DMS79 treated with DMSO at 0.1 percent for 48 hours (cell line): ENCODE data around the gene CTCF.

Source experiments
- DNase-seq: peaks from one replicate; lab custom pipeline; 2025; lab: John Stamatoyannopoulos, UW

Gene CTCF

GRCh38 chr16:67666559-67667452 lies 104.5 kb downstream of the CTCF start, which contains the start of the genes C16orf86 and ENKD1:
C16orf86 (plus strand) TSS chr16:67666814; CDS start chr16:67666971, 157 bp downstream.
ENKD1 (minus strand) TSS chr16:67666750; CDS start chr16:67666442, 308 bp downstream.
- peak; percentile 34 for DNase-seq

- no peak for DNase-seq
Measured at GRCh38 chr16:67667453-67667816, 105.1 kb downstream of the CTCF start.

GRCh38 chr16:67667817-67668494 lies 105.6 kb downstream of the CTCF start:
- DNase-seq = peak; percentile 71

GRCh38 chr16:67668495-67669157 lies 106.3 kb downstream of the CTCF start:
- DNase-seq = no peak

GRCh38 chr16:67669499-67670101 lies 107.3 kb downstream of the CTCF start:
- no peak for DNase-seq

GRCh38 chr16:67672306-67672705 lies 110.0 kb downstream of the CTCF start:
- DNase-seq = no peak

GRCh38 chr16:67672739-67673662 lies 110.7 kb downstream of the CTCF start:
- DNase-seq = peak; percentile 47

- DNase-seq = peak; percentile 75
Measured at GRCh38 chr16:67673712-67674580, 111.6 kb downstream of the CTCF start.

- peak; percentile 48 for DNase-seq
Measured at GRCh38 chr16:67674851-67675578, 112.7 kb downstream of the CTCF start.

- DNase-seq = no peak
Measured at GRCh38 chr16:67675579-67675935, 113.2 kb downstream of the CTCF start.

GRCh38 chr16:67675999-67676398 lies 113.7 kb downstream of the CTCF start:
- no peak for DNase-seq

- DNase-seq = no peak
Measured at GRCh38 chr16:67676516-67676915, 114.2 kb downstream of the CTCF start.

GRCh38 chr16:67676939-67677338 lies 114.6 kb downstream of the CTCF start:
- DNase-seq = no peak

- no peak for DNase-seq
Measured at GRCh38 chr16:67677712-67678111, 115.4 kb downstream of the CTCF start.

- no peak for DNase-seq
Measured at GRCh38 chr16:67678354-67679023, 116.2 kb downstream of the CTCF start.

- DNase-seq = no peak
Measured at GRCh38 chr16:67679935-67680897, 117.9 kb downstream of the CTCF start.

- DNase-seq = no peak
Measured at GRCh38 chr16:67683767-67684166, 121.4 kb downstream of the CTCF start.
